ENCODE measurements around the gene DCAF11.

DNA sequence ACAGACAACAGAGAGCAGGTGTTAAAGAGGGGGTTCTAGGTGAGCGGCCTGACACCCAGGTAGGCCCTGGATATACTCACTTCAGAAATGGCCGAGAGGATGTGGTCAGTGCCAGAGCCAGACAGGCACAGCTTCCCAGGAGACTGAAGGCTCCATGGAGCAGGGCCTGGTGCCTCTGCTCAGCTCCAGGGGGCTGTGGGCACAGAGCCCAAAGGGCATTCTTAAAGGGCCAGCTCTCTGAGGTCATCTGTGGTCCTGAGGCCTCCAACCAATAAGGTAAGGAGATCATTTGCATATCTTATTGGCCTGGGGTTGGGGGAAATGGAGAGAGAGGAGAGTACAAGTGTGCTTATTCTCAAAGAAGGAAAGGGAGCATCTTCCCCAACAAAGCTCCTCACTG lies 30.1 kb upstream of the DCAF11 start:
- TF ChIP-seq, protein P1, sequence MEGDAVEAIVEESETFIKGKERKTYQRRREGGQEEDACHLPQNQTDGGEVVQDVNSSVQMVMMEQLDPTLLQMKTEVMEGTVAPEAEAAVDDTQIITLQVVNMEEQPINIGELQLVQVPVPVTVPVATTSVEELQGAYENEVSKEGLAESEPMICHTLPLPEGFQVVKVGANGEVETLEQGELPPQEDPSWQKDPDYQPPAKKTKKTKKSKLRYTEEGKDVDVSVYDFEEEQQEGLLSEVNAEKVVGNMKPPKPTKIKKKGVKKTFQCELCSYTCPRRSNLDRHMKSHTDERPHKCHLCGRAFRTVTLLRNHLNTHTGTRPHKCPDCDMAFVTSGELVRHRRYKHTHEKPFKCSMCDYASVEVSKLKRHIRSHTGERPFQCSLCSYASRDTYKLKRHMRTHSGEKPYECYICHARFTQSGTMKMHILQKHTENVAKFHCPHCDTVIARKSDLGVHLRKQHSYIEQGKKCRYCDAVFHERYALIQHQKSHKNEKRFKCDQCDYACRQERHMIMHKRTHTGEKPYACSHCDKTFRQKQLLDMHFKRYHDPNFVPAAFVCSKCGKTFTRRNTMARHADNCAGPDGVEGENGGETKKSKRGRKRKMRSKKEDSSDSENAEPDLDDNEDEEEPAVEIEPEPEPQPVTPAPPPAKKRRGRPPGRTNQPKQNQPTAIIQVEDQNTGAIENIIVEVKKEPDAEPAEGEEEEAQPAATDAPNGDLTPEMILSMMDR (IDR thresholded peaks at IDR 0.05; ENCODE audit: insufficient read depth, low read length, poor library complexity, severe bottlenecking), result no peak
- TF ChIP-seq EZH2phosphoT487 (conservative IDR thresholded peaks at IDR 0.05; ENCODE audit: low read length), result no peak
